ENCODE data around the gene BST2.

BST2 gene

GRCh38 chr19:17389288-17389687 is 16.1 kb downstream of the BST2 start:
- no peak for TF ChIP-seq ZFX (IDR thresholded peaks at IDR 0.05; ENCODE audit: borderline replicate concordance)
- TF ChIP-seq CTCF (IDR thresholded peaks at IDR 0.05): no peak
- no peak overlapping the region for H3K27ac ChIP-seq

DNA sequence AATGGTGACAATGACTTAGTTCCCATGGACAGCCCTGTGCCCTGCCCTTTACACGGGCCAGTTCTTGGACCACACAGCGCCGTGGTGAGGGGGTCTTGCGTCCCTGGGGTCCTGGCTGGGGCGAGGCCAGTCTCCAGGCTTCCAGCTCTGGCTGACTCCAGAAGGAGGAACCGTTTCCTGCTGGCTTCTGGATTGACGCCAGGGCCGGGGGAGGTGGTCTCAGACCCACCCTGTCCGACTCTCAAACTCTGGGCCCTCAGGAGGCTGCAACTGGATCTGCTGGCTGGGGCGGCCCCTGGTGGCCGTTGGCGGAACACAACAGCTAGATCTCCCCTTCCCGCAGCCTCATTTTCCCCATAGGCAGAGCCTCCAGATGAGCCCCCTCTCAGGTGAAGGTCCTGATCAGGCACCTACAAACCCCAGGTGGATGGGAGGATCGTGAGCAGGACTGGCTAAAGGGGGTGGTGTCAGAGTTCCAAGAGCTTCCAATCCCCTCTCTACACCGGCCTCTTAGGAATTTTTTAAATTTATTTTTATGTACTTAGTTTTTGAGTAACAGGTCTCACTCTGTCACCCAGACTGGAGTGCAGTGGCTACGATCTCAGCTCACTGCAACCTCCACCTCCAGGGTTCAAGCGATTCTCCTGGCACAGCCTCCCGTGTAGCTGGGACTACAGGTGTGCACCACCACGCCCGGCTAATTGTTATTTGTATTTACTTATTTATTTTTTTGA is 19.4 kb downstream of the BST2 start:
- H3K27ac ChIP-seq: no peak overlapping the region
- TF ChIP-seq CTCF (IDR thresholded peaks at IDR 0.05): peak; percentile 96
- no peak for TF ChIP-seq ZFX (IDR thresholded peaks at IDR 0.05; ENCODE audit: borderline replicate concordance)

GRCh38 chr19:17380426-17381138 is 24.8 kb downstream of the BST2 start:
- no peak overlapping the region for H3K27ac ChIP-seq
- TF ChIP-seq ZFX (IDR thresholded peaks at IDR 0.05; ENCODE audit: borderline replicate concordance): no peak
- no peak for TF ChIP-seq CTCF (IDR thresholded peaks at IDR 0.05)

DNA sequence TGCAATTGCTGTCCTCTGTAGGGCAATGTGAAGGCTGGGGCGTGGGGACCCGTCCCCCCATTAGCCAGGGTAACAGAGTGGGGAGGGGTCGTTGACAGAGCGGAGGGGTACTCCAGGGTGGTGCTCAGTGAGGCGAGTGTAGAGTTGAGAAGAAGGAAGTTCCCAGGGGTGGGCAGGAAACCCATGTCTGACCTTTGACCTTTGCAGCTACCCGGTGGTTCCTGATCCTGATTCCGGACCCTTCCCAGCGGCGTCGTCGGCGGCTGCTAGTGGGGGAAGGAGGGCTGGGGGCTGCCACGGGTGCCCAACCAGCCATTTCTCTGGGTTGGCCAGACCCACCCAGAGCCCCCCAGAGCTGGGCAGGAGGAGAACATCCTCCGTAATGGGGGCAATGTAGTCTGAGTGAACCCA is 26.2 kb downstream of the BST2 start:
- TF ChIP-seq ZFX (IDR thresholded peaks at IDR 0.05; ENCODE audit: borderline replicate concordance) (no peak), CTCF (IDR thresholded peaks at IDR 0.05) (no peak)
- no peak overlapping the region for H3K27ac ChIP-seq

- no peak overlapping the region for H3K27ac ChIP-seq
These were observed 27.2 kb downstream of the BST2 start for GRCh38 chr19:17378271-17378670.

GRCh38 chr19:17376935-17377600 is 28.4 kb downstream of the BST2 start, which contains the start of gene PLVAP:
PLVAP (minus strand) TSS chr19:17377342; CDS start chr19:17377288, 54 bp downstream.
- no peak for TF ChIP-seq CTCF (IDR thresholded peaks at IDR 0.05)
- TF ChIP-seq ZFX (IDR thresholded peaks at IDR 0.05; ENCODE audit: borderline replicate concordance): no peak
- H3K27ac ChIP-seq: no peak within 1 kb of the TSS

More at GRCh38 chr19:17378271-17378670, 27.2 kb downstream of the BST2 start:
- TF ChIP-seq CTCF (IDR thresholded peaks at IDR 0.05): no peak
- no peak for TF ChIP-seq ZFX (IDR thresholded peaks at IDR 0.05; ENCODE audit: borderline replicate concordance)
